Effector memory CD8-positive, alpha-beta T cell (primary cell): Measurements from ENCODE around the gene KIFC3.
"Not testable (repeated sequence)": the region's sequence is repeated elsewhere in the genome, so short reads cannot be mapped to it uniquely, and the experiment has no call there.

Experiments
- ATAC-seq: fragments of 150-1000 bp; cut with Tn5 transposase; replicated peaks from 2 replicates; pipeline ENCODE4 v1.10.0; 2021; ENCODE audit warnings: mild to moderate bottlenecking, moderate library complexity
- DNase-seq, 3 experiments: peaks; one replicate each; pipeline ENCODE4 v3.0.0; 2021
- H3K27ac Mint-ChIP-seq, 2 donors: one replicate each; pipeline ENCODE4 v1.8.0; 2022; ENCODE audit warnings: mild to moderate bottlenecking in 2 of 2, mixed read lengths in 2 of 2, moderate library complexity in 2 of 2
- H3K27me3 Mint-ChIP-seq, 2 donors: one replicate each; pipeline ENCODE4 v1.8.0; 2022; ENCODE audit warnings: mixed read lengths in 2 of 2
- H3K36me3 Mint-ChIP-seq: one replicate; pipeline ENCODE4 v1.8.0; 2022; ENCODE audit warnings: mild to moderate bottlenecking, moderate library complexity, mixed read lengths; ENCODE audit not compliant: insufficient read depth
- H3K4me1 Mint-ChIP-seq, 2 donors: one replicate each; pipeline ENCODE4 v1.8.0; 2022; ENCODE audit warnings: low read depth in 2 of 2, mixed read lengths in 2 of 2
- H3K4me3 Mint-ChIP-seq, 2 donors: one replicate each; pipeline ENCODE4 v1.8.0; 2022; ENCODE audit warnings: mild to moderate bottlenecking in 2 of 2, mixed read lengths in 2 of 2, moderate library complexity in 2 of 2
- H3K9me3 Mint-ChIP-seq, 2 donors: one replicate each; pipeline ENCODE4 v1.8.0; 2022; ENCODE audit warnings: mixed read lengths in 2 of 2

KIFC3 gene

DNA sequence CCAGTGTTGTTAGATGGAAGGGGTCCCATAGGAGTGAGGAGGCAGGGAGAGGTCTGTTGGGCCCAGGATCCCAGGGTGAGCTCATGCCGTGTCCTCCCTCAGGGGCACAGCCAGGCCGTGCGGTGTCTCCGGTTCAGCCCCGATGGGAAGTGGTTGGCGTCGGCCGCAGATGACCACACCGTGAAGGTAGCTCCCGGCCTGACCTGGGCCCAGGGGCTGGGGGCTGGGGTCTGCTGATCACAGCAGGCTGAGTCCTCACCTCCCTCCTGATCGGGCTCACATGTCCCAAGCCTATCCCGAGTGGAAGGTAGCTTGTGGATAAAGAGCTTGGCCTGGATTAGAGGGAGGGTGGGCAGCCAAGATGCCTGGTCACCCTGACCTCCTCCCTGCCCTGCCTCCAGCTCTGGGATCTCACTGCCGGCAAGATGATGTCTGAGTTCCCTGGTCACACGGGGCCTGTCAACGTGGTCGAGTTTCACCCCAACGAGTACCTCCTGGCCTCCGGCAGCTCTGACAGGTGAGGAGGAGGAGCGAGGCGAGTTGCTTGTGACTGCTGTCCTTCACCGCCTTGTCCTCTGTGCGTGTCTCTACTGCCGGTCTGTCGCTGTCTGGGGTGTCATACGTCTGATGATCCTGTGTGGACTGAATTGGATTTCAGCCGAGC, 50.6 kb downstream of the KIFC3 start:
- ATAC-seq (no peak), DNase-seq (no peak)
- no peaks in the 10 kb centered on the region for H3K9me3 Mint-ChIP-seq
- no peaks in the 10 kb centered on the region for H3K27me3 Mint-ChIP-seq
- H3K4me3 Mint-ChIP-seq, result no peak overlapping the region
- peak overlapping the region in 1 of 2 donors; percentile 45 for H3K27ac Mint-ChIP-seq
- H3K36me3 Mint-ChIP-seq, result peaks cover 12% of the 10 kb centered on the region
- peaks cover 8 to 12% of the 10 kb centered on the region in 2 donors for H3K4me1 Mint-ChIP-seq

DNA sequence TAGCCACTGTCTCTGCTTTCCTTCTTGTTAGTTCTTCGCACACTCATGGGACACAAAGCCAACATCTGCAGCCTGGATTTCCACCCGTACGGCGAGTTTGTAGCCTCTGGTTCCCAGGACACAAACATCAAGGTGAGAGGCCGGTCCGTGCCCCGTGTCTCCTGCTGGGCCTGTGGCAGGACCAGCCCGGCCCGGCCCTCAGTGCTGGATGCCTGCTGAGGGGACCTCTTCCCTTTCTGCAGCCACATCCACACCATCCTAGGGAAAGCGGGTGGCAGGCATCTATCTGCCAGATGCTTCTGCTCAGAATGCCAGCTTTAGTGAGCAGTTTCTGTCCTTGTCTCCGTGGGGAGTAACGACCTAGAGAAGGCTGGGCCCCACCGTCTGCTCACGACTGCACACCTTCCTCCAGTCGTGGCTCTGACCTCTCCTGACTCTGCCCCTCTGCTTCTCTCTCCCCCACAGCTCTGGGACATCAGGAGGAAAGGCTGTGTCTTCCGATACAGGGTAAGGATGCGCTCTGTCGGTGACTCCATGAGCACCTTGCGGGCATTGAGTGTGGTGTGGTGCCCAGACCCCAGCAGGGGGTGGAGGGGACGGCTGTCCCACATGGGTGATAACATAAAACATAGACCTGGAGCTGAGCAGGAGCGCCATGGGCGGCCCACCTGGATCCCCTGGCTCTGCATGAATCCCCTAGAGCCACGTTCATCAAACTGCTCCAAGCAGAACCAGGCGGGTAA, 51.3 kb downstream of the KIFC3 start:
- H3K36me3 Mint-ChIP-seq, result peaks cover 9% of the 10 kb centered on the region
- peaks cover 8 to 12% of the 10 kb centered on the region in 2 donors for H3K4me1 Mint-ChIP-seq
- H3K27ac Mint-ChIP-seq, result peak overlapping the region; percentile 45 to 59
- no peaks in the 10 kb centered on the region for H3K27me3 Mint-ChIP-seq
- H3K9me3 Mint-ChIP-seq, result no peaks in the 10 kb centered on the region
- ATAC-seq (no peak), DNase-seq (no peak)
- H3K4me3 Mint-ChIP-seq, result peak overlapping the region in 1 of 2 donors; percentile 43

DNA sequence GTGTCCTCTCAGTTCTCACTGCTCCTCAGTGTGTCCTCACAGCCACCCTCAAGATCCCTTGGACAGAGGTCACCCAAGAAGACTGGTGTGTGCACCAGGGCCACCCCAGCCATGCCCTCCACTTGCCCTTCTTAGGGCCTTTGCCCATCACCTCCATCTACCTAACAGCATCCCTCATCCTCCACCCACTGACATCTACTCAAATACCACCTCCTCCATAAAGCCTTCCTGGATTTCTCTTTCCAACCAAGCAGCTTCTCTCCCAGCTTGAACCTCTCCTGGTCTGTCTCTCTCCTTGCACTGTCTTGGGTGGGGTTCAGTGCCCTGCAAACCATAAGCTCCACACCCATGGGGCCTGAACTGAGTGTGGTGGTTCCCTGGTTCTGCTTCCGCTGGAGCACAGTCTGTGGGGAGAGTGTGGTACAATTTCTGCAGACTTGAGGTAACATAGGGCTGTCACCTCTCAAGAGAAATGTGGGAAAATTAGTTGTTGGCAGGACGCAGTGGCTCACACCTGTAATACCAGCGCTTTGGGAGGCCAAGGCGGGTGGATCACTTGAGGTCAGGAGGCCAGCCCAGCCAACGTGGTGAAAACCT, 52.3 kb downstream of the KIFC3 start:
- DNase-seq, result no peak
- ATAC-seq, result peak; percentile 59
- no peaks in the 10 kb centered on the region for H3K9me3 Mint-ChIP-seq
- H3K27ac Mint-ChIP-seq, result peak overlapping the region; percentile 1 to 59
- H3K27me3 Mint-ChIP-seq, result no peaks in the 10 kb centered on the region
- H3K4me3 Mint-ChIP-seq, result peak overlapping the region in 1 of 2 donors; percentile 22
- peaks cover 6% of the 10 kb centered on the region for H3K36me3 Mint-ChIP-seq
- H3K4me1 Mint-ChIP-seq, result peaks cover 8 to 12% of the 10 kb centered on the region in 2 donors

DNA sequence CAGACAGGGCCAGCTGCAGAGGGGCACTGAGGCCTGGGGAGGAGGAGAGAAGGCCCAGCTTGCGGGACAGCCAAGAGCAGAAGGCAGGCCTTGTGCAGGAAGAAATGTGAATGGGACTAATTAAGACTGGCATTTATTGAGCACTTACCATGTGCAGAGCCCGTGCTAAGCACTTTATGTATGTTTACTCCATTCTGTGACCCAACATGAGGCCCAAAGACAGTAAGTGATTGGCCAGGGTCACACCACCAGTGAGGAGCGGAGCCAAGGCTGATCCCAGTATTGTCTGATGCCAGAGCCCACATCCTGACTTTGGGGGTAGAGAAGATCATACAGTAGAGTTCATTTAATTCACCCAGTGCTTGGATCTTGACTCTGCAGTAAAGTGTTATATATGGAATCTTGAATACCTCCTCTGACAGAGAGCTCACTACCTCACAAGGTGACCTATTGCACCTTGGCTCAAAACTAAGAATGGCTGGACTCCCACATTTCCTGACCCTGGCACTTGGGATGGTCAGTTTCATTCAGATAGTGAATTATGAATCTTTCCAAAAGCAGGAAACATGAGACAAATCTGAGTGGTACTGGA, 53.1 kb downstream of the KIFC3 start:
- no peaks in the 10 kb centered on the region for H3K9me3 Mint-ChIP-seq
- H3K27me3 Mint-ChIP-seq, result no peaks in the 10 kb centered on the region
- H3K36me3 Mint-ChIP-seq, result peaks cover 6% of the 10 kb centered on the region
- peak overlapping the region in 1 of 2 donors; percentile 1 for H3K27ac Mint-ChIP-seq
- no peak for DNase-seq
- H3K4me1 Mint-ChIP-seq, result peaks cover 8 to 12% of the 10 kb centered on the region in 2 donors
- ATAC-seq, result no peak
- no peak overlapping the region for H3K4me3 Mint-ChIP-seq

DNA sequence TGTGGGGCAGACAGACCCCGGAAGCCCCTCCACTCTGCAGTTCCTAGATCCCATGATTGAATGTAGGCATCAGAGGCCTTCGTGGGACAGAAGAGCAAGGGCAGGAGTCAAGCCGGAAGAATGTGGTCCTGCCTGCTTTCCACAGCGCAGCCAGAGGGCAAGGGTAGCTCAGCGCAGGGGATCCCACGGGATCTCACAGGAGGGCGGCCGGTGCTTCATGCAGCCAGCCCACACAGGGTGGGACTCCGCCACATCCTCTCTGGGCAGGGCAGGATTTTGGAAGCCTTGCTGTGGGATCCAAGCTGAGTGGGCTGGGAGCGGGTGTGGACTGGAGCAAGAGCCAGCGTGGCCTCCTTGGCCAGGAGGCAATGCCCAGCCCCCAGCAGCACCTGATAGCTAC, 53.7 kb downstream of the KIFC3 start:
- H3K9me3 Mint-ChIP-seq, result no peaks in the 10 kb centered on the region
- H3K27me3 Mint-ChIP-seq, result no peaks in the 10 kb centered on the region
- DNase-seq (no peak), ATAC-seq (no peak)
- peaks cover 8 to 12% of the 10 kb centered on the region in 2 donors for H3K4me1 Mint-ChIP-seq
- no peak overlapping the region for H3K27ac Mint-ChIP-seq
- no peak overlapping the region for H3K4me3 Mint-ChIP-seq
- peaks cover 10% of the 10 kb centered on the region for H3K36me3 Mint-ChIP-seq

DNA sequence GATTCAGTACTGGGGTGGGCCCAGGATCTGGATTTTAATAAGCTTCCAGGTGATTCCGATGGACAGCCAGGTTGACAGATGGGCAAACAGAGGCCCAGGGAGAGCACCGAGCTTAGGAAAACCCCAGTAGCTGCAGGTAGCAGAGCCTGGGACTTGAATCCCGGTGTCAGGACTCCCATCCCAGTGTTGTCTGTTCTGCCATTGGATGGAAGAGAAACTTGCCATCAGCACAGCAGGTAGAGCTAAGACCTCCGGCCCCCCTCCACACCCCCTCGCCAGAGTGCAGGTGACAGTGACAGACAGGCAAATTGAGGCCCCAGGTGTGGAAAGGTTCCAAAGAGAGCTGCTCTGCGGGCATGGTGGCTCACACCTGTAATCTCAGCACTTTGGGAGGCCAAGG, 54.3 kb downstream of the KIFC3 start:
- ATAC-seq, result no peak
- H3K4me3 Mint-ChIP-seq, result no peak overlapping the region

DNA sequence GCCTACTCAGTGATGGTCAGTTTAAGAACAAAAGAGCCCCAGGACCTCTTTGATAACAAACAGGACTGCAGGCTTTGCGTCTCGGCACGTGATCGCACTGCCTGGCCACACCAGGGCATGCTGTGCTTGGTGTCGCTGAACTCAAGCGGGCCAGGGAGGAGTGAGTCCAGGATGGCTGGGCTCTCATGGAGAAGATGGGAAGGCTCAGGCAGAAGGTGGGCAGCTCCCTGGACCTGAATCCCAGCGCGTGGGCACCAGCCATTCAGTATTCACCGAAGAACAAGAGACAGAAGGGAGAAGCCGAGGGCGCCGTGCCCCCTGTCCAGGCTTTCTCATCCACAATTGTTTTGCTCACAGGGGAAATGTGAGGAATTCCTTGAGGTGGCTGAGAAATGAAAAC, 54.8 kb downstream of the KIFC3 start:
- H3K27ac Mint-ChIP-seq, result no peak overlapping the region
- no peak for DNase-seq
- no peaks in the 10 kb centered on the region for H3K9me3 Mint-ChIP-seq
- no peak overlapping the region for H3K4me3 Mint-ChIP-seq
- no peak for ATAC-seq
- H3K36me3 Mint-ChIP-seq, result peaks cover 16% of the 10 kb centered on the region
- H3K4me1 Mint-ChIP-seq, result peaks cover 8 to 12% of the 10 kb centered on the region in 2 donors
- no peaks in the 10 kb centered on the region for H3K27me3 Mint-ChIP-seq

More for the DNA sequence above, 54.3 kb downstream of the KIFC3 start:
- H3K4me1 Mint-ChIP-seq, result peaks cover 8 to 12% of the 10 kb centered on the region in 2 donors
- no peaks in the 10 kb centered on the region for H3K9me3 Mint-ChIP-seq
- H3K36me3 Mint-ChIP-seq, result peaks cover 14% of the 10 kb centered on the region
- no peak for DNase-seq
- no peaks in the 10 kb centered on the region for H3K27me3 Mint-ChIP-seq
- H3K27ac Mint-ChIP-seq, result no peak overlapping the region

DNA sequence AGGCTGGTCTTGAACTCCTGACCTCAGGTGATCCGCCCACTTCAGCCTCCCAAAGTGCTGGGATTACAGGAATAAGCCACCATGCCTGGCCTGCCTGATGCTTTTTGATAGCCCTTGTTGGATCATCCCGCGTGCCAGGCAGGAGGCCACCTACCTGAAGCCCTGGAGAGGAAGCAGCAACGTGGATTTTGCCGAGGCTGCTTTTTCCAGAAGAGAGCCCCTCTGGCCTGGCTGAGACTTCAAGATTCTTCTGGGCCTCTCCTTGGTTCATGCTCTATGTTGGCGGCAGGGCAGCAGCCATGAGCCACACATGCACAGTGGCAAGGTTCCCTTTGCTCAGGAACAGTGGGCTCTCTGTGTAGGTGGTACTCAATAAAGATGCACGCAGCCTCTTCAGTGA, 55.2 kb downstream of the KIFC3 start:
- no peaks in the 10 kb centered on the region for H3K9me3 Mint-ChIP-seq
- no peak overlapping the region for H3K4me3 Mint-ChIP-seq
- H3K27me3 Mint-ChIP-seq, result no peaks in the 10 kb centered on the region
- H3K4me1 Mint-ChIP-seq, result peaks cover 8 to 12% of the 10 kb centered on the region in 2 donors
- no peak overlapping the region for H3K27ac Mint-ChIP-seq
- peaks cover 14% of the 10 kb centered on the region for H3K36me3 Mint-ChIP-seq
- ATAC-seq (no peak), DNase-seq (no peak)

DNA sequence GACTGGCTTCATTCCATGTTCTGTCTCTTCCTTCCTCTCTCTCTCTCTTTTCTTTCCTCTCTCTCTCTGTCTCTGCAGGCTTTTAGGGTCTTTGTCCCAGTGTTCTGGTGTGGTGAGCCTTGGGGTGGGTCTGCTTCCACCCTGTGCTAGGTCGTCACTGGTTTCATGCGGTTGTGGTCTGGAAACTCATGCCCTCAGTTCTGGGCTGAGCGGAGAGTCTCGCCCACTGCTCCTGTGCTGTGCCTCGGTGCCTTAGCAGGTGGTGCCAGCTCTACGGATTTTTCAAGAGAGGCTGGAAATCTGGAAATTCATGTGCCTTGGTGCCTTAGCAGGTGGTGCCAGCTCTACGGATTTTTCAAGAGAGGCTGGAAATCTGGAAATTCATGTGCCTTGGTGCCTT, 56.0 kb downstream of the KIFC3 start:
- peak overlapping the region in 1 of 2 donors; percentile 17 for H3K27ac Mint-ChIP-seq
- ATAC-seq, H3K27me3 Mint-ChIP-seq, H3K4me3 Mint-ChIP-seq, H3K9me3 Mint-ChIP-seq, DNase-seq: not testable (repeated sequence)
- H3K4me1 Mint-ChIP-seq, result peaks cover 8 to 11% of the 10 kb centered on the region in 2 donors
- peaks cover 14% of the 10 kb centered on the region for H3K36me3 Mint-ChIP-seq

DNA sequence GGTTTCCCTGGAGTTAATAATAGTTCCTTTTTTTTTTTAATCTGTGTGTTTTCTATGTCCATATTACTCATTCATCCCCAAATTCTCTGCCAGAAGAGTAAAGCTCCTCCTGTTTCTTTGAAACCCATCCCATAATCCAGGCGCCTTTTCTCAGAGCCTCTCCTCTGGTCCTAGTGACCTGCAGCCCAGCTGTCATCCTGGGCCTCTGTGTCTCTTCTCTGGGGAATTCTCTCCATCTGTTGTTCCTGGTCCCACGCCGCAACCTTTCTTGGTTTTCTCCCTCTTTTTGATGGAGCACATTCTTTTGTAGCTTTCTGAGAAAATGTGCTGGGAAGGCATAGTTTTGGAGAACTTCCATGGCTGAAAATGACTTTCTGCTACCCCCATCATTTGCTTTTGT, 56.5 kb downstream of the KIFC3 start:
- H3K36me3 Mint-ChIP-seq, result peaks cover 14% of the 10 kb centered on the region
- no peaks in the 10 kb centered on the region for H3K9me3 Mint-ChIP-seq
- H3K27ac Mint-ChIP-seq, result peak overlapping the region; percentile 9 to 17
- peaks cover 3 to 7% of the 10 kb centered on the region in 2 donors for H3K4me1 Mint-ChIP-seq
- H3K27me3 Mint-ChIP-seq, result no peaks in the 10 kb centered on the region
- ATAC-seq (no peak), DNase-seq (no peak)
- H3K4me3 Mint-ChIP-seq, result no peak overlapping the region

DNA sequence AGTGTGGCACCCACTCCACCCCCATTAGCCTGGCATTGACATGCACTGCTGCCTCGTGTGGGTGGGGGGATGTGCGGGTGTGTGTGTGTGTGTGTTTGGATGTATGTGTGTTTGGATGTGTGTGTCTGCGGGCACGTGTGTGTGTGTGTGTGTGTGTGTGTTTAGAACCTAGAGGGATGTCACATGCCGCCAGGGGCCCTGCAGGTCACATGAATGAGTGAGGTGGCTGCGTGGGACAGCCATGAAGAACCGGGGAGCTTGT, 57.7 kb downstream of the KIFC3 start:
- Mint-ChIP-seq H3K36me3 (peaks cover 10% of the 10 kb centered on the region), H3K4me1 (no peaks in the 10 kb centered on the region), H3K9me3 (no peaks in the 10 kb centered on the region), H3K27ac (no peak overlapping the region), H3K27me3 (no peaks in the 10 kb centered on the region), H3K4me3 (no peak overlapping the region)
- ATAC-seq, result no peak
- DNase-seq, result no peak

DNA sequence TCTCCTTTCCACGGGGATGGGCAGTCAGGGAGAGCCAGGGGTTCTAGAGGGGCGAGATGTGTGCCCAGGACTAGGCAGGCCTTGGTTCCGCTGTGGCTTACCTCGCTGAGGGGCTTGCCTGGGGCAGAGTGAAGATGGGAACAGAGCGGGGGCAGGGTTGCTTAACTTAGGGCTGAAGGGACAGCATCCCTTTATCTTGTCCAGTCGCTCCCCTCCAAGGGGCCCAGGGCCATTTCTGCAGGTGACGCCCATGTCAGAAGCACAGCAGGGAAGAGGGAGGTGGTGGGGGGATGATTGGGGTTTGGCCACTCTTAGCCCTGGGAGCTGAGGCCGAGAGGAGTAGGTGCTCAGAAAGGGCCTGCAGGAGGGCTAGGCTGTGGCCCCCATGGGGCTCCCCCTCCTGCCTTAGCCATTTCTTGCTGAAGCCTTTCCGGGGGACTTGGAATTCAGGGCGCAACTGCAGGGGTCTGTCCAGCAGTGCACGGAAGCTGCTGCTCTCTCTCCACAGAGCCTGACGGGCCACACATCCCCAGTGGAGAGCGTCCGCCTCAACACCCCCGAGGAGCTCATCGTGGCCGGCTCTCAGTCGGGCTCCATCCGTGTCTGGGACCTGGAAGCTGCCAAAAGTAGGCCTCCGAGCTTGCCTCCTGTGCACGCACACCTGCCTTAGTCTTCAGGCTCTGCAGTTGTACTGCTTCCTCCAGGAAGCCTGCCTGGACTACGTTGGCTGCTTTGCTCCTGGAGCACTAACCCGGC, 58.2 kb downstream of the KIFC3 start:
- H3K4me1 Mint-ChIP-seq, result no peaks in the 10 kb centered on the region
- no peaks in the 10 kb centered on the region for H3K9me3 Mint-ChIP-seq
- ATAC-seq (no peak), DNase-seq (no peak)
- H3K27ac Mint-ChIP-seq, result peak overlapping the region in 1 of 2 donors; percentile 65
- H3K4me3 Mint-ChIP-seq, result no peak overlapping the region
- H3K27me3 Mint-ChIP-seq, result no peaks in the 10 kb centered on the region
- H3K36me3 Mint-ChIP-seq, result peaks cover 10% of the 10 kb centered on the region

DNA sequence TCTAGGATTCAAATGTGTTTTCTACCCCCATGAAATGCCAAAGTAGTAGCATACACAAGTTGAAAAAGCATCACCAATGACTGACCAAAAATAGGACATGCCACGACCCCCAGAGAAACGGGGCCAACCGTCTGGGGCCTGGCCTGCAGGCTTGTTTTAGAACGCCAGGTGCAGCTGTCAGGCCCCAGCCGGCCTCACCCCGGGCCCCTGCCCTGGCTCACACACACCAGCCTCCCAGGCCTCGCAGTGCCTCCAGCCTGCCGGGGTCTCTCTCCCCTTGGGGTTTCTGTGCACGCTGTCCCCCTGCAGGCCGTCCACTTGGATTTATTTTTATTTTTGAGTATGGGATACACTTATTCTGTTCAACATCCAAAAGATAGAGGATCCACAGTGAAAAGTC, 58.8 kb downstream of the KIFC3 start:
- ATAC-seq (no peak), DNase-seq (no peak)
- H3K27me3 Mint-ChIP-seq, result no peaks in the 10 kb centered on the region
- peak overlapping the region in 1 of 2 donors; percentile 65 for H3K27ac Mint-ChIP-seq
- H3K9me3 Mint-ChIP-seq, result no peaks in the 10 kb centered on the region
- H3K36me3 Mint-ChIP-seq, result peaks cover 10% of the 10 kb centered on the region
- no peak overlapping the region for H3K4me3 Mint-ChIP-seq
- peaks cover 0 to 2% of the 10 kb centered on the region in 2 donors for H3K4me1 Mint-ChIP-seq
